WTC11 (cell line): ENCODE results near the gene PARP2. TPM values are rescaled to one million over a fixed set of nuclear protein-coding genes. Genes with fewer than 3 reads are reported as not detected.

Experiments used
- ATAC-seq: fragments of 200-7000 bp; cut with Tn5 transposase; 2 replicates; pipeline ENCODE4 v1.10.0; 2021; ENCODE audit warnings: mild to moderate bottlenecking, moderate library complexity
- CTCF ChIA-PET: fragments of 300-600 bp; sonication (Branson Sonifier 250); formaldehyde crosslinking; loops from one replicate; lab custom pipeline; 2021; ENCODE audit warnings: antibody characterized with exemption; lab: Charles Lee
- POLR2A ChIA-PET: fragments of 350-600 bp; sonication (Branson Sonifier 250); formaldehyde crosslinking; loops from one replicate; lab custom pipeline; 2021; ENCODE audit warnings: antibody characterized with exemption; lab: Charles Lee
- DNase-seq: peaks from one replicate; pipeline ENCODE4 v3.0.0; 2021; ENCODE audit warnings: low spot score
- H3K27ac Mint-ChIP-seq: 2 replicates; pipeline ENCODE4 v1.8.0; 2021; ENCODE audit warnings: mixed read lengths
- H3K27me3 Mint-ChIP-seq: 2 replicates; pipeline ENCODE4 v1.8.0; 2021; ENCODE audit warnings: low read depth, mild to moderate bottlenecking, moderate library complexity, mixed read lengths
- H3K36me3 Mint-ChIP-seq: 2 replicates; pipeline ENCODE4 v1.8.0; 2021; ENCODE audit warnings: mixed read lengths
- H3K4me1 Mint-ChIP-seq: 2 replicates; pipeline ENCODE4 v1.8.0; 2022; ENCODE audit warnings: mixed read lengths
- H3K4me3 Mint-ChIP-seq: 2 replicates; pipeline ENCODE4 v1.8.0; 2021; ENCODE audit warnings: mild to moderate bottlenecking, moderate library complexity, mixed read lengths
- H3K9me3 Mint-ChIP-seq: 2 replicates; pipeline ENCODE4 v1.8.0; 2021; ENCODE audit warnings: mixed read lengths
- ATF6 ChIP-seq: sonication (generic); formaldehyde crosslinking; IDR thresholded peaks from 2 replicates; pipeline ENCODE4 v1.8.1; 2023; ENCODE audit warnings: mild to moderate bottlenecking, missing genetic modification reagents
- E2F1 ChIP-seq: sonication (generic); formaldehyde crosslinking; IDR thresholded peaks from 2 replicates; pipeline ENCODE4 v1.8.0; 2022; ENCODE audit warnings: mild to moderate bottlenecking, missing genetic modification reagents
- JUN ChIP-seq: sonication (generic); formaldehyde crosslinking; IDR thresholded peaks from 2 replicates; pipeline ENCODE4 v1.8.0; 2023; ENCODE audit warnings: mild to moderate bottlenecking, missing genetic modification reagents
- MXD4 ChIP-seq: fragments of 250-450 bp; sonication (Bioruptor Pico); IDR thresholded peaks from 2 replicates; pipeline ENCODE4 v1.8.0; 2021; ENCODE audit warnings: mild to moderate bottlenecking, moderate library complexity, borderline replicate concordance
- MYBL2 ChIP-seq: sonication (generic); formaldehyde crosslinking; IDR thresholded peaks from 2 replicates; pipeline ENCODE4 v1.8.1; 2023; ENCODE audit warnings: mild to moderate bottlenecking, moderate library complexity, missing genetic modification reagents
- OVOL2 ChIP-seq: fragments of 250-450 bp; sonication (Bioruptor Pico); IDR thresholded peaks from 2 replicates; pipeline ENCODE4 v1.9.0; 2021; ENCODE audit warnings: mild to moderate bottlenecking, borderline replicate concordance
- SMAD4 ChIP-seq: sonication (generic); formaldehyde crosslinking; IDR thresholded peaks from 2 replicates; pipeline ENCODE4 v1.8.0; 2022; ENCODE audit warnings: mild to moderate bottlenecking, missing genetic modification reagents
- SOX15 ChIP-seq: fragments of 250-450 bp; sonication (Bioruptor Pico); IDR thresholded peaks from 2 replicates; pipeline ENCODE4 v1.9.0; 2021; ENCODE audit warnings: mild to moderate bottlenecking
- TEAD4 ChIP-seq: sonication (generic); formaldehyde crosslinking; IDR thresholded peaks from 2 replicates; pipeline ENCODE4 v1.8.0; 2022; ENCODE audit warnings: mild to moderate bottlenecking, missing genetic modification reagents
- ZBTB43 ChIP-seq: sonication (generic); formaldehyde crosslinking; IDR thresholded peaks from 2 replicates; pipeline ENCODE4 v1.8.1; 2023; ENCODE audit warnings: mild to moderate bottlenecking, missing genetic modification reagents
- ZNF138 ChIP-seq: sonication (generic); formaldehyde crosslinking; conservative IDR thresholded peaks from 2 replicates; pipeline ENCODE4 v1.8.1; 2022; ENCODE audit warnings: mild to moderate bottlenecking, moderate library complexity, missing genetic modification reagents
- ZNF219 ChIP-seq: sonication (generic); formaldehyde crosslinking; IDR thresholded peaks from 2 replicates; pipeline ENCODE4 v1.8.0; 2023; ENCODE audit warnings: missing genetic modification reagents, mild to moderate bottlenecking, borderline replicate concordance
- total RNA-seq: library from RNA; stranded (reverse); gene quantifications from 3 replicates; pipeline ENCODE4 v1.2.3, GENCODE V29; 2021
- TF ChIP-seq, protein P1 (sequence below): sonication (generic); formaldehyde crosslinking; IDR thresholded peaks from 2 replicates; pipeline ENCODE4 v1.8.1; 2022; ENCODE audit warnings: missing genetic modification reagents, borderline replicate concordance
- TF ChIP-seq, protein P2 (sequence below): fragments of 250-450 bp; sonication (Bioruptor Pico); IDR thresholded peaks from 2 replicates; pipeline ENCODE4 v1.9.0; 2021; ENCODE audit warnings: mild to moderate bottlenecking, borderline replicate concordance
- TF ChIP-seq, protein P3 (sequence below): sonication (generic); formaldehyde crosslinking; IDR thresholded peaks from 2 replicates; pipeline ENCODE4 v1.8.1; 2022; ENCODE audit warnings: low read depth, missing genetic modification reagents, borderline replicate concordance

Gene PARP2
- total RNA-seq, 1 experiment from 2014 or later, result 37.1 TPM

GRCh38 chr14:20328705-20329104 lies 14.7 kb upstream of the PARP2 start:
- H3K9me3 Mint-ChIP-seq, result no peaks in the 10 kb centered on the region
- ATAC-seq (no peak), DNase-seq (no peak)
- H3K4me1 Mint-ChIP-seq, result peaks cover 32% of the 10 kb centered on the region
- ChIA-PET POLR2A (interaction anchor here (3.4 kb wide), 1 partner anchor 14 kb away, joined by 34 read pairs; the partner anchor contains the start of gene PARP2), CTCF (interaction anchor here (0.7 to 1.8 kb wide), 7 partner anchors 11 to 284 kb away, joined by 3 to 13 read pairs (median 4); partner anchors contain the start of gene PARP2)
- no peaks in the 10 kb centered on the region for H3K27me3 Mint-ChIP-seq
- H3K4me3 Mint-ChIP-seq, result no peak overlapping the region
- H3K27ac Mint-ChIP-seq, result peak overlapping the region; percentile 80
- TF ChIP-seq ZNF138 (CRISPR knock-in tag) (no peak), TEAD4 (CRISPR knock-in tag) (no peak), ATF6 (CRISPR knock-in tag) (no peak), SMAD4 (no peak), SOX15 (CRISPR knock-in tag) (no peak), OVOL2 (CRISPR knock-in tag) (no peak), MXD4 (CRISPR knock-in tag) (no peak), JUN (no peak), MYBL2 (CRISPR knock-in tag) (no peak), E2F1 (CRISPR knock-in tag) (no peak), ZNF219 (no peak), ZBTB43 (CRISPR knock-in tag) (no peak)
- TF ChIP-seq, protein P1, sequence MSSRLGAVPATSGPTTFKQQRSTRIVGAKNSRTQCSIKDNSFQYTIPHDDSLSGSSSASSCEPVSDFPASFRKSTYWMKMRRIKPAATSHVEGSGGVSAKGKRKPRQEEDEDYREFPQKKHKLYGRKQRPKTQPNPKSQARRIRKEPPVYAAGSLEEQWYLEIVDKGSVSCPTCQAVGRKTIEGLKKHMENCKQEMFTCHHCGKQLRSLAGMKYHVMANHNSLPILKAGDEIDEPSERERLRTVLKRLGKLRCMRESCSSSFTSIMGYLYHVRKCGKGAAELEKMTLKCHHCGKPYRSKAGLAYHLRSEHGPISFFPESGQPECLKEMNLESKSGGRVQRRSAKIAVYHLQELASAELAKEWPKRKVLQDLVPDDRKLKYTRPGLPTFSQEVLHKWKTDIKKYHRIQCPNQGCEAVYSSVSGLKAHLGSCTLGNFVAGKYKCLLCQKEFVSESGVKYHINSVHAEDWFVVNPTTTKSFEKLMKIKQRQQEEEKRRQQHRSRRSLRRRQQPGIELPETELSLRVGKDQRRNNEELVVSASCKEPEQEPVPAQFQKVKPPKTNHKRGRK (CRISPR knock-in tag), result no peak
- TF ChIP-seq, protein P2, sequence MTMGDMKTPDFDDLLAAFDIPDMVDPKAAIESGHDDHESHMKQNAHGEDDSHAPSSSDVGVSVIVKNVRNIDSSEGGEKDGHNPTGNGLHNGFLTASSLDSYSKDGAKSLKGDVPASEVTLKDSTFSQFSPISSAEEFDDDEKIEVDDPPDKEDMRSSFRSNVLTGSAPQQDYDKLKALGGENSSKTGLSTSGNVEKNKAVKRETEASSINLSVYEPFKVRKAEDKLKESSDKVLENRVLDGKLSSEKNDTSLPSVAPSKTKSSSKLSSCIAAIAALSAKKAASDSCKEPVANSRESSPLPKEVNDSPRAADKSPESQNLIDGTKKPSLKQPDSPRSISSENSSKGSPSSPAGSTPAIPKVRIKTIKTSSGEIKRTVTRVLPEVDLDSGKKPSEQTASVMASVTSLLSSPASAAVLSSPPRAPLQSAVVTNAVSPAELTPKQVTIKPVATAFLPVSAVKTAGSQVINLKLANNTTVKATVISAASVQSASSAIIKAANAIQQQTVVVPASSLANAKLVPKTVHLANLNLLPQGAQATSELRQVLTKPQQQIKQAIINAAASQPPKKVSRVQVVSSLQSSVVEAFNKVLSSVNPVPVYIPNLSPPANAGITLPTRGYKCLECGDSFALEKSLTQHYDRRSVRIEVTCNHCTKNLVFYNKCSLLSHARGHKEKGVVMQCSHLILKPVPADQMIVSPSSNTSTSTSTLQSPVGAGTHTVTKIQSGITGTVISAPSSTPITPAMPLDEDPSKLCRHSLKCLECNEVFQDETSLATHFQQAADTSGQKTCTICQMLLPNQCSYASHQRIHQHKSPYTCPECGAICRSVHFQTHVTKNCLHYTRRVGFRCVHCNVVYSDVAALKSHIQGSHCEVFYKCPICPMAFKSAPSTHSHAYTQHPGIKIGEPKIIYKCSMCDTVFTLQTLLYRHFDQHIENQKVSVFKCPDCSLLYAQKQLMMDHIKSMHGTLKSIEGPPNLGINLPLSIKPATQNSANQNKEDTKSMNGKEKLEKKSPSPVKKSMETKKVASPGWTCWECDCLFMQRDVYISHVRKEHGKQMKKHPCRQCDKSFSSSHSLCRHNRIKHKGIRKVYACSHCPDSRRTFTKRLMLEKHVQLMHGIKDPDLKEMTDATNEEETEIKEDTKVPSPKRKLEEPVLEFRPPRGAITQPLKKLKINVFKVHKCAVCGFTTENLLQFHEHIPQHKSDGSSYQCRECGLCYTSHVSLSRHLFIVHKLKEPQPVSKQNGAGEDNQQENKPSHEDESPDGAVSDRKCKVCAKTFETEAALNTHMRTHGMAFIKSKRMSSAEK (CRISPR knock-in tag), result no peak
- TF ChIP-seq, protein P3, sequence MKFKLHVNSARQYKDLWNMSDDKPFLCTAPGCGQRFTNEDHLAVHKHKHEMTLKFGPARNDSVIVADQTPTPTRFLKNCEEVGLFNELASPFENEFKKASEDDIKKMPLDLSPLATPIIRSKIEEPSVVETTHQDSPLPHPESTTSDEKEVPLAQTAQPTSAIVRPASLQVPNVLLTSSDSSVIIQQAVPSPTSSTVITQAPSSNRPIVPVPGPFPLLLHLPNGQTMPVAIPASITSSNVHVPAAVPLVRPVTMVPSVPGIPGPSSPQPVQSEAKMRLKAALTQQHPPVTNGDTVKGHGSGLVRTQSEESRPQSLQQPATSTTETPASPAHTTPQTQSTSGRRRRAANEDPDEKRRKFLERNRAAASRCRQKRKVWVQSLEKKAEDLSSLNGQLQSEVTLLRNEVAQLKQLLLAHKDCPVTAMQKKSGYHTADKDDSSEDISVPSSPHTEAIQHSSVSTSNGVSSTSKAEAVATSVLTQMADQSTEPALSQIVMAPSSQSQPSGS (CRISPR knock-in tag), result no peak
- TF ChIP-seq, all 79 proteins: peak for 0
- H3K36me3 Mint-ChIP-seq, result peaks cover 59% of the 10 kb centered on the region
